ENCODE results near the gene MRPL43. TPM values are rescaled to one million over a fixed set of nuclear protein-coding genes. Genes with fewer than 3 reads are reported as not detected.

MRPL43 gene
- total and polyA plus RNA-seq, 2 donors from 2014 or later = 81.5 to 157 TPM

DNA sequence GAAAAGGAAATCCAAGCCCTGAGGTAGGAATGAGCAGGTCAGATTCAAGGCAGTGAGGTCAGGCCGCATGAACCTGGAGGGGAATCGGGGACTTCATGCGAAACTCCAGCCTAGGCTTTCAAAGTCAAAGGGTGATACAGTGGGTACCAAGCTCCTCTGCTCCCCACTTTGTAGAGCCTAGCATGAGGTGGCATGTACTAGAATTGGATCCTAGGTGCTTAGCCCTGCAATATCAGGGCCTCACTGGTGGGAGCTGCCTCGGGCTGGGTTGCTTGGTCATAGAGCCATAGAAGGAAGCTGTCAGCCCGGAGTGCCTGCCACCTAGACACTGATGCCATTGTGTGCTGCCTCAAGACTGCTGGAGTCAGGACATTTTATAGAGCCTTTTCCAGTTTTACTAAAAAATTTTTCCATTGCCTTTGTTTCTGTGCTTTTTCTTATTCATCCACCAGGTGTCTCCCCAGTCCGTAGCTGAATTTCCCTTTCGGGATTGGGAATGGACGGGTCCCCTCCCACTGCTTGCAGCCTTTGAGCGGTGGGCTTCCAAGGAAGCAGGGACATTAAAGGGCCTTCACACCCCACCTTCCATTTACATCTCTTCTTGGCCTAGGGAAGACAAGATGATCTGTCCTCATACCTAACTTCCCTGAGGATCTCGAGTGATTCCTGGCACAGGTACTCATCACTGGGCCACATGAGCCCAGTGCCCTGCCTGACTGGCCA, 6.8 kb upstream of the MRPL43 start:
- H3K9ac ChIP-seq (ENCODE audit: low read length in 3 of 3) = no peak overlapping the region
- H3K4me3 ChIP-seq (ENCODE audit: low read length in 3 of 3) = no peak overlapping the region
- intact Hi-C loops (cut with DNase I) = no loop called here
- H3K9me3 ChIP-seq (ENCODE audit: control insufficient read depth in 2 of 3, insufficient read depth in 1 of 3, low read length in 3 of 3) = no peaks in the 10 kb centered on the region
- H3K27ac ChIP-seq (ENCODE audit: low read depth in 2 of 2, low read length in 2 of 2) = no peak overlapping the region
- peaks cover 0 to 12% (median 4%) of the 10 kb centered on the region in 3 donors for H3K4me1 ChIP-seq (ENCODE audit: control insufficient read depth in 2 of 3, insufficient read depth in 2 of 3, low read depth in 1 of 3, low read length in 3 of 3)
- no peak for FAIRE-seq
- peak in 3 of 5 donors; percentile 36 to 81 (median 67) for DNase-seq
- peaks cover 5 to 12% (median 11%) of the 10 kb centered on the region in 3 donors for H3K36me3 ChIP-seq (ENCODE audit: control insufficient read depth in 2 of 3, insufficient read depth in 3 of 3, low read length in 3 of 3)
- H3K27me3 ChIP-seq (ENCODE audit: control insufficient read depth, insufficient read depth, low read length) = no peaks in the 10 kb centered on the region
- TF ChIP-seq, protein P1, sequence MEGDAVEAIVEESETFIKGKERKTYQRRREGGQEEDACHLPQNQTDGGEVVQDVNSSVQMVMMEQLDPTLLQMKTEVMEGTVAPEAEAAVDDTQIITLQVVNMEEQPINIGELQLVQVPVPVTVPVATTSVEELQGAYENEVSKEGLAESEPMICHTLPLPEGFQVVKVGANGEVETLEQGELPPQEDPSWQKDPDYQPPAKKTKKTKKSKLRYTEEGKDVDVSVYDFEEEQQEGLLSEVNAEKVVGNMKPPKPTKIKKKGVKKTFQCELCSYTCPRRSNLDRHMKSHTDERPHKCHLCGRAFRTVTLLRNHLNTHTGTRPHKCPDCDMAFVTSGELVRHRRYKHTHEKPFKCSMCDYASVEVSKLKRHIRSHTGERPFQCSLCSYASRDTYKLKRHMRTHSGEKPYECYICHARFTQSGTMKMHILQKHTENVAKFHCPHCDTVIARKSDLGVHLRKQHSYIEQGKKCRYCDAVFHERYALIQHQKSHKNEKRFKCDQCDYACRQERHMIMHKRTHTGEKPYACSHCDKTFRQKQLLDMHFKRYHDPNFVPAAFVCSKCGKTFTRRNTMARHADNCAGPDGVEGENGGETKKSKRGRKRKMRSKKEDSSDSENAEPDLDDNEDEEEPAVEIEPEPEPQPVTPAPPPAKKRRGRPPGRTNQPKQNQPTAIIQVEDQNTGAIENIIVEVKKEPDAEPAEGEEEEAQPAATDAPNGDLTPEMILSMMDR (IDR thresholded peaks at IDR 0.05; ENCODE audit: borderline replicate concordance, extremely low read depth, insufficient read depth) = peak; percentile 76

DNA sequence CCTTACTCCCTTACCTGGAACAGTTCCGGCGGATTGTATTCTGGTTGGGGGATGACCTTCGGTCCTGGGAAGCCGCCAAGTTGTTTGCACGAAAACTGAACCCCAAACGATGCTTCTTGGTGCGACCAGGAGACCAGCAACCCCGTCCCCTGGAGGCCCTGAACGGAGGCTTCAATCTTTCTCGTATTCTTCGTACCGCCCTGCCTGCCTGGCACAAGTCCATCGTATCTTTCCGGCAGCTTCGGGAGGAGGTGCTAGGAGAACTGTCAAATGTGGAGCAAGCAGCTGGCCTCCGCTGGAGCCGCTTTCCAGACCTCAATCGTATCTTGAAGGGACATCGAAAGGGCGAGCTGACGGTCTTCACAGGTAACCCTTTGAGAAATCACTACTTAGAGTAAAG, 1.8 kb upstream of the MRPL43 start:
- peaks cover 5 to 18% (median 10%) of the 10 kb centered on the region in 3 donors for H3K36me3 ChIP-seq (ENCODE audit: control insufficient read depth in 2 of 3, insufficient read depth in 3 of 3, low read length in 3 of 3)
- TF ChIP-seq, protein P1 (IDR thresholded peaks at IDR 0.05; ENCODE audit: borderline replicate concordance, extremely low read depth, insufficient read depth) = no peak
- no peak overlapping the region for H3K27ac ChIP-seq (ENCODE audit: low read depth in 2 of 2, low read length in 2 of 2)
- H3K9ac ChIP-seq (ENCODE audit: low read length in 3 of 3) = no peak overlapping the region
- no peaks in the 10 kb centered on the region for H3K9me3 ChIP-seq (ENCODE audit: control insufficient read depth in 2 of 3, insufficient read depth in 1 of 3, low read length in 3 of 3)
- H3K27me3 ChIP-seq (ENCODE audit: control insufficient read depth, insufficient read depth, low read length) = no peaks in the 10 kb centered on the region
- peaks cover 4 to 21% (median 20%) of the 10 kb centered on the region in 3 donors for H3K4me1 ChIP-seq (ENCODE audit: control insufficient read depth in 2 of 3, insufficient read depth in 2 of 3, low read depth in 1 of 3, low read length in 3 of 3)
- DNase-seq = peak in 1 of 5 donors; percentile 52
- H3K4me3 ChIP-seq (ENCODE audit: low read length in 3 of 3) = no peak overlapping the region
- intact Hi-C loops (cut with DNase I) = no loop called here
- FAIRE-seq = no peak

DNA sequence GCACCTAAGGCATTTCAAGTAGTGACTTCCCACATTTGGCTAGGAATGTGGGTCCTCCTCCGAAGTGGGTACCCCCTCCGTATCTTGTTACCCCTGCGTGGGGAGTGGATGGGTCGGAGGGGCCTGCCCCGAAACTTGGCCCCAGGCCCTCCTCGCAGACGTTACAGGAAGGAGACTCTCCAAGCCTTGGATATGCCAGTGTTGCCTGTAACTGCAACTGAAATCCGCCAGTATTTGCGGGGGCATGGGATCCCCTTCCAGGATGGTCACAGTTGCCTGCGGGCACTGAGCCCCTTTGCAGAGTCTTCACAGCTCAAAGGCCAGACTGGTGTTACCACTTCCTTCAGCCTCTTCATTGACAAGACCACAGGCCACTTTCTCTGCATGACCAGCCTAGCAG, 869 bp upstream of the MRPL43 start:
- peak overlapping the region in 1 of 3 donors; percentile 80 for H3K9ac ChIP-seq (ENCODE audit: low read length in 3 of 3)
- intact Hi-C loops (cut with DNase I) = no loop called here
- FAIRE-seq (no peak), DNase-seq (peak in 1 of 5 donors; percentile 52)
- H3K27me3 ChIP-seq (ENCODE audit: control insufficient read depth, insufficient read depth, low read length) = no peaks in the 10 kb centered on the region
- peaks cover 4 to 21% (median 20%) of the 10 kb centered on the region in 3 donors for H3K4me1 ChIP-seq (ENCODE audit: control insufficient read depth in 2 of 3, insufficient read depth in 2 of 3, low read depth in 1 of 3, low read length in 3 of 3)
- H3K27ac ChIP-seq (ENCODE audit: low read depth in 2 of 2, low read length in 2 of 2) = no peak overlapping the region
- TF ChIP-seq, protein P1 (IDR thresholded peaks at IDR 0.05; ENCODE audit: borderline replicate concordance, extremely low read depth, insufficient read depth) = no peak
- H3K9me3 ChIP-seq (ENCODE audit: control insufficient read depth in 2 of 3, insufficient read depth in 1 of 3, low read length in 3 of 3) = no peaks in the 10 kb centered on the region
- peaks cover 5 to 18% (median 8%) of the 10 kb centered on the region in 3 donors for H3K36me3 ChIP-seq (ENCODE audit: control insufficient read depth in 2 of 3, insufficient read depth in 3 of 3, low read length in 3 of 3)
- H3K4me3 ChIP-seq (ENCODE audit: low read length in 3 of 3) = peak overlapping the region; percentile 61 to 95 (median 94)
